Panc1 (cell line): ENCODE results near the gene NF1. TPM values are rescaled to one million over a fixed set of nuclear protein-coding genes. Genes with fewer than 3 reads are reported as not detected.

Experiments
- ATAC-seq: fragments of 200-7000 bp; cut with Tn5 transposase; 2 replicates; pipeline ENCODE4 v1.9.1; 2020; ENCODE audit warnings: mild to moderate bottlenecking, moderate library complexity
- BruUV-seq: library from RNA; stranded (reverse); fragments of 400-500 nt; replicated peaks from 2 replicates; lab custom pipeline; 2021; lab: Mats Ljungman, UMichigan
- CTCF ChIA-PET: fragments of 300-600 bp; sonication (Branson Sonifier 250); formaldehyde crosslinking; loops from one replicate; lab custom pipeline; 2022; ENCODE audit warnings: antibody characterized with exemption; lab: Charles Lee
- POLR2A ChIA-PET: fragments of 300-600 bp; sonication (Branson Sonifier 250); formaldehyde crosslinking; loops from one replicate; lab custom pipeline; 2022; ENCODE audit warnings: antibody characterized with exemption; lab: Charles Lee
- DNase-seq: peaks from one replicate; pipeline ENCODE4 v3.0.0-alpha.2; 2010; ENCODE audit warnings: low read depth, low spot score
- H3K27ac ChIP-seq: 2 replicates; pipeline ENCODE4 v1.5.1; 2011; ENCODE audit warnings: mild to moderate bottlenecking, low read length, inconsistent platforms
- H3K27me3 ChIP-seq: fragments of 200-500 bp; sonication (Bioruptor generic); 2 replicates; pipeline ENCODE4 v1.6.0; 2014; ENCODE audit warnings: low read length, inconsistent platforms; ENCODE audit not compliant: control insufficient read depth, insufficient read depth
- H3K36me3 ChIP-seq: fragments of 200-500 bp; sonication (Bioruptor generic); 2 replicates; pipeline ENCODE4 v1.5.1; 2014; ENCODE audit warnings: inconsistent platforms, mild to moderate bottlenecking, low read length, moderate library complexity; ENCODE audit not compliant: control insufficient read depth, insufficient read depth
- H3K4me1 ChIP-seq: 2 replicates; pipeline ENCODE4 v1.5.1; 2011; ENCODE audit warnings: inconsistent platforms, mild to moderate bottlenecking, low read length, moderate library complexity; ENCODE audit not compliant: control insufficient read depth, insufficient read depth
- H3K4me3 ChIP-seq, 2 experiments: 2 replicates each; pipeline ENCODE4 v1.5.1; 2011 to 2012; ENCODE audit warnings: low read depth in 2 of 2, low read length in 2 of 2, mild to moderate bottlenecking in 2 of 2, inconsistent platforms in 1 of 2, moderate library complexity in 1 of 2
- H3K9me3 ChIP-seq: fragments of 200-500 bp; sonication (Bioruptor generic); 2 replicates; pipeline ENCODE4 v1.5.1; 2014; ENCODE audit warnings: low read depth, mild to moderate bottlenecking, inconsistent platforms, low read length, moderate library complexity; ENCODE audit not compliant: control insufficient read depth, insufficient read depth
- POLR2AphosphoS5 ChIP-seq: IDR thresholded peaks from 2 replicates; pipeline ENCODE4 v1.6.1; 2012; ENCODE audit warnings: mild to moderate bottlenecking, low read depth, low read length, moderate library complexity
- SIN3A ChIP-seq: IDR thresholded peaks from 2 replicates; pipeline ENCODE4 v1.6.1; 2012; ENCODE audit warnings: low read depth, mild to moderate bottlenecking, low read length, moderate library complexity, borderline replicate concordance; ENCODE audit not compliant: insufficient read depth
- TCF7L2 ChIP-seq: IDR thresholded peaks from 2 replicates; pipeline ENCODE4 v1.6.1; 2011; ENCODE audit warnings: mild to moderate bottlenecking, low read depth, low read length, inconsistent platforms
- in situ Hi-C: cut with HindIII; loops from 2 replicates; pipeline ENCODE4 v1.10.0; 2016; ENCODE audit warnings: low sequenced_read_pairs, low pct_unique_long_range_greater_than_20kb
- intact Hi-C: fragments of 100-400 bp; cut with micrococcal nuclease; formaldehyde crosslinking; loops from one replicate; pipeline ENCODE4 v1.10.0; 2022; ENCODE audit not compliant: unreplicated experiment
- total RNA-seq: library from RNA; stranded (reverse); gene quantifications from one replicate; pipeline ENCODE4 v1.2.1, GENCODE V29; 2021; ENCODE audit not compliant: unreplicated experiment
- TF ChIP-seq, protein P1 (sequence below): fragments of 450-650 bp; IDR thresholded peaks from 2 replicates; pipeline ENCODE4 v1.5.1; 2017; ENCODE audit warnings: mild to moderate bottlenecking
- TF ChIP-seq, protein P2 (sequence below), 2 experiments: IDR thresholded peaks; 2 replicates each; pipeline ENCODE4 v1.6.1; 2011 to 2012; ENCODE audit warnings: low read depth in 2 of 2, control low read depth in 1 of 2, low read length in 1 of 2, mild to moderate bottlenecking in 1 of 2, moderate library complexity in 1 of 2; ENCODE audit not compliant: insufficient read depth in 1 of 2

Gene NF1
- total RNA-seq, 1 experiment from 2014 or later, result 82.5 TPM

DNA sequence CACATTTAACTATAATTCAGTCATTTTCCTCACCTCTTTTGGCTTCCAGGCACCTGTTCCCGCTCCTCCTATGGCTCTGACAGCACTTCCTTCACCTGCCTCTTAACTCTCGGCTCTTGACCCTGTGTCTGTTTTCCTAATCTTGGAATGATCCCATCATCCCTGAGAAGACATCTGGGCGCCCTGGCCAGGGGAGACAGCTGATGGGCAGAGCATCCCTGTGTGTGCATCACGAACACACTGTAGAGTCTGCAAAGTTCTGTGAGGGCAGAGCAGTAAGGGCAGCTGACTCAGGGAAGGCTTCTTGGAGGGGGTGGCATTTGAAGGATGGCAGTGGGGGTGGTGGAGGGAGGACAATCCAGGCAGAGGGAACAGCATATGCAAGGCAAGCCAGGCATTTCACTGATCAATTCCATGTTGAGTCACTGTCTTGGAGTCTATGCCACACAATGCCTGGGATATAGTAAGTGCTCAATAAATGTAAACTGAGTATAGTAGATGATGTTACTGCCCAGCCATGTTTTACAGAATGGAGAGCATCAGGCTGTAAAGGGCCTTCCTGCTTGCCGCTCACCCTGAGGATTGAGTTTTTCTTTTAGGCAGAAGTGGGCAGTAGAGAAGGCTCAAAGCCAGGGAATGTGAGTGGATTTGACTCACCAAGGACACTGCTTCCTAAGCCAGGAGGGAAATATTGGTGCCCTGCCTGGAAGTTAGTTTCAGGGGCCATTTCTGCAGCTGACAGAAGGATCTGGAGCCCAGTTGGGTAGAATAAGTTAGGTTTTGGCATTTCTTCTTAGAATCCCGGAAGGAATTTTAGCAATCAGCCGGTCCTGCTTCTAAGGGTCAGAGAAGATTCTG, 290.9 kb downstream of the NF1 start:
- no peak for DNase-seq
- no peaks in the 10 kb centered on the region for H3K36me3 ChIP-seq
- H3K9me3 ChIP-seq, result no peaks in the 10 kb centered on the region
- H3K4me3 ChIP-seq, result no peak overlapping the region
- BruUV-seq, result no TSS peak
- H3K27ac ChIP-seq, result no peak overlapping the region
- no peak for TF ChIP-seq SIN3A
- TF ChIP-seq, protein P1, sequence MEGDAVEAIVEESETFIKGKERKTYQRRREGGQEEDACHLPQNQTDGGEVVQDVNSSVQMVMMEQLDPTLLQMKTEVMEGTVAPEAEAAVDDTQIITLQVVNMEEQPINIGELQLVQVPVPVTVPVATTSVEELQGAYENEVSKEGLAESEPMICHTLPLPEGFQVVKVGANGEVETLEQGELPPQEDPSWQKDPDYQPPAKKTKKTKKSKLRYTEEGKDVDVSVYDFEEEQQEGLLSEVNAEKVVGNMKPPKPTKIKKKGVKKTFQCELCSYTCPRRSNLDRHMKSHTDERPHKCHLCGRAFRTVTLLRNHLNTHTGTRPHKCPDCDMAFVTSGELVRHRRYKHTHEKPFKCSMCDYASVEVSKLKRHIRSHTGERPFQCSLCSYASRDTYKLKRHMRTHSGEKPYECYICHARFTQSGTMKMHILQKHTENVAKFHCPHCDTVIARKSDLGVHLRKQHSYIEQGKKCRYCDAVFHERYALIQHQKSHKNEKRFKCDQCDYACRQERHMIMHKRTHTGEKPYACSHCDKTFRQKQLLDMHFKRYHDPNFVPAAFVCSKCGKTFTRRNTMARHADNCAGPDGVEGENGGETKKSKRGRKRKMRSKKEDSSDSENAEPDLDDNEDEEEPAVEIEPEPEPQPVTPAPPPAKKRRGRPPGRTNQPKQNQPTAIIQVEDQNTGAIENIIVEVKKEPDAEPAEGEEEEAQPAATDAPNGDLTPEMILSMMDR, result no peak
- TF ChIP-seq TCF7L2, result no peak
- no peak for TF ChIP-seq POLR2AphosphoS5
- TF ChIP-seq, protein P2, sequence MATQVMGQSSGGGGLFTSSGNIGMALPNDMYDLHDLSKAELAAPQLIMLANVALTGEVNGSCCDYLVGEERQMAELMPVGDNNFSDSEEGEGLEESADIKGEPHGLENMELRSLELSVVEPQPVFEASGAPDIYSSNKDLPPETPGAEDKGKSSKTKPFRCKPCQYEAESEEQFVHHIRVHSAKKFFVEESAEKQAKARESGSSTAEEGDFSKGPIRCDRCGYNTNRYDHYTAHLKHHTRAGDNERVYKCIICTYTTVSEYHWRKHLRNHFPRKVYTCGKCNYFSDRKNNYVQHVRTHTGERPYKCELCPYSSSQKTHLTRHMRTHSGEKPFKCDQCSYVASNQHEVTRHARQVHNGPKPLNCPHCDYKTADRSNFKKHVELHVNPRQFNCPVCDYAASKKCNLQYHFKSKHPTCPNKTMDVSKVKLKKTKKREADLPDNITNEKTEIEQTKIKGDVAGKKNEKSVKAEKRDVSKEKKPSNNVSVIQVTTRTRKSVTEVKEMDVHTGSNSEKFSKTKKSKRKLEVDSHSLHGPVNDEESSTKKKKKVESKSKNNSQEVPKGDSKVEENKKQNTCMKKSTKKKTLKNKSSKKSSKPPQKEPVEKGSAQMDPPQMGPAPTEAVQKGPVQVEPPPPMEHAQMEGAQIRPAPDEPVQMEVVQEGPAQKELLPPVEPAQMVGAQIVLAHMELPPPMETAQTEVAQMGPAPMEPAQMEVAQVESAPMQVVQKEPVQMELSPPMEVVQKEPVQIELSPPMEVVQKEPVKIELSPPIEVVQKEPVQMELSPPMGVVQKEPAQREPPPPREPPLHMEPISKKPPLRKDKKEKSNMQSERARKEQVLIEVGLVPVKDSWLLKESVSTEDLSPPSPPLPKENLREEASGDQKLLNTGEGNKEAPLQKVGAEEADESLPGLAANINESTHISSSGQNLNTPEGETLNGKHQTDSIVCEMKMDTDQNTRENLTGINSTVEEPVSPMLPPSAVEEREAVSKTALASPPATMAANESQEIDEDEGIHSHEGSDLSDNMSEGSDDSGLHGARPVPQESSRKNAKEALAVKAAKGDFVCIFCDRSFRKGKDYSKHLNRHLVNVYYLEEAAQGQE (IDR thresholded peaks at IDR 0.05; ENCODE audit: insufficient read depth in 1 of 2, low read depth in 2 of 2, low read length in 1 of 2), result no peak
- POLR2A ChIA-PET, result no interaction called here
- ATAC-seq, result no peak
- no peaks in the 10 kb centered on the region for H3K27me3 ChIP-seq
- no peaks in the 10 kb centered on the region for H3K4me1 ChIP-seq
- CTCF ChIA-PET, result no interaction called here
- intact Hi-C loops (loop anchor here (5.0 kb wide), 1 partner anchor 142 kb away; no protein-coding TSS in a partner anchor), in situ Hi-C loops (no loop called here)

DNA sequence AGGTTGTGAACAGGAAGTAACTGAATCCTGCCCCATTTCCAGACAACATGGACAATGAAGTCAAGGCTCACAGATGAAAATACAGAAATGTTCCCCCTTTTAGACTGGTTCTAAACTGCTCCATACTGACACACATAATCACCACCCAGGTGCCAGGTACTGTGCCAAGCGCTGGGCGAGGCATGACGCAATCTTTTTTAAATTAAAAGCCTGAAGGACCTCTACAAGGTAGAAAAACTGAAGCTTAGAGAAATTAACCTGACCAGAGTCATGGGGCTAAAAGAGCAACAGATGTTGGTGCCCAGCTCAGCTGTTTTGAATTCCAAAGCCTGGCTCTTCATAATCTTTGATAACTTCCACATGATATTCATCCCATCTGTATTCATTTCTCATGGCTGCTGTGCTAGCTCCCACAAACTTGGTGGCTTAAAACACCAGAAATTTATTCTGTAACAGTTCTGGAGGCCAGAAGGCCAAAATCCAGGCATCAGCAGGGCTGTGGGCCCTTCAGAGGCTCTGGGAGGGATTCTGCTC, 291.8 kb downstream of the NF1 start:
- Histone ChIP-seq H3K36me3 (no peaks in the 10 kb centered on the region), H3K4me1 (no peaks in the 10 kb centered on the region), H3K4me3 (no peak overlapping the region), H3K9me3 (no peaks in the 10 kb centered on the region), H3K27me3 (no peaks in the 10 kb centered on the region), H3K27ac (no peak overlapping the region)
- in situ Hi-C loops (no loop called here), intact Hi-C loops (loop anchor here (5.0 kb wide), 1 partner anchor 141 kb away; no protein-coding TSS in a partner anchor)
- TF ChIP-seq, protein P1, result no peak
- no peak for TF ChIP-seq POLR2AphosphoS5
- TF ChIP-seq SIN3A, result no peak
- TF ChIP-seq, protein P2 (IDR thresholded peaks at IDR 0.05; ENCODE audit: insufficient read depth in 1 of 2, low read depth in 2 of 2, low read length in 1 of 2), result no peak
- no peak for TF ChIP-seq TCF7L2
- no peak for DNase-seq
- ChIA-PET POLR2A (no interaction called here), CTCF (interaction anchor here (0.6 kb wide), 1 partner anchor 127 kb away, joined by 4 read pairs; no protein-coding TSS in a partner anchor)
- BruUV-seq, result no TSS peak
- no peak for ATAC-seq
